ENCODE data around the gene CDKAL1.

The CDKAL1 gene

GRCh38 chr6:20991910-20992309, 457.7 kb downstream of the CDKAL1 start:
- no peak for DNase-seq

DNA sequence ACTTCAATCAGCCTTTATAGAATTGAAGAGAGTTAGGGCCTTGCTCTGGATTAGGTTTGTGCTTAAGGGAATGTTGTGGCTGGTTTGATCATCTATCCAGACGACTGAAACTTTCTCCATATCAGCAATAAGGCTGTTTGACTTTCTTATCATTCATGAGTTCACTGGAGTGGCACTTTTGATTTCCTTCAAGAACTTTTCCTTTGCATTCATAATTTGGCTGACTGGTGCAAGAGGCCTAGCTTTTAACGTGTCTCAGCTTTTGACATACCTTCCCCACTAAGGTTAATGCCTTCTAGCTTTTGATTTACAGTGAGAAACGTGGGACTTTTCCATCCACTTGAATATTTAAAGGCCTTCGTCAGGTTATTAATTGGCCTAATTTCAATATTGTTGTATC, 461.8 kb downstream of the CDKAL1 start:
- no peak for DNase-seq

DNA sequence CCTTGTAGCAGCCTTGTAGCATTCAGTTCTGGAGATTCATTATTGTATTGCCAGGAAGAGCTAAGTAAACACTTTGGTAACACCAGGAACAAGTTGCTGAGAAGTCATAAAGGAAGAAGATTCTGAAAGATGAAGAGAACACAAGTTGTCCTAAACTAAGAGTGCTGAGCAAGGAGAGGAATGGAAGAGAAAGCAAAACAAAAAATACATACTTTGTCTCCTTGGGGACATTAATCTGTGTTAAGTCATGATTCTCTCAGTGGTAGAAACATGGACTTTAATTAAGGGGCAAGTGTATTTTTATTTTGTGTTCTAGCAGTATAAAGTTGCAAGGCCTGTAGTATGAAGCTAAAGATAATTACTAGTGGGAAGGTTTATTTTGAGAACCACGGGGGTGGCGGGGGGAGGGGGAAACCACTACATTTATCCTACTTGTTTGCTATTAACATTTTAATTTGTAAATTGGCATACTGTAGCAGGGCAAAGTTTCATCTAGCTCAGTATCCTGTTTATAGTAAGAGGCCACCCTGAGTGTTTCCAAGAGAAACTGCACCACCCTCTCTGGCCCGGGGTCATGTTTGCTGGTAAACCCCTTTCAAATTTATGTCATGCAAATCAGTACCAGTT, 463.0 kb downstream of the CDKAL1 start:
- DNase-seq = no peak

DNA sequence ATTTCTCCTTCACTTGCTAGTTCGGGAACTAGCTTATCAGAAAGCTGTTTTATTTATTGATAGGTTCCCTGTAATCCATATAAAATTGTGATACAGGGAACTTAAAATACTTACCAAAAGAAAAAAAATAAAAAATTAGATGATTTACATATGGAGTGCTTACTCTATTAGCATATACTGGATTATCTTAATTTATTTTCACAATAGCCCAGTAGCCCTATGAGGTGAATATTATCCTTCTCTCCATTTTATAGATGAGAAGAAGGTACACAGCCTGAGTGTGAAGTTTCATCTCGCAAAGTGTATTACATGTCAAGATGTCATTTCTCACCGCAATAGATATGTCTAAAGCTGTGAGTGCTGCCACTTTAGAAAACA, 463.5 kb downstream of the CDKAL1 start:
- no peak for DNase-seq

DNA sequence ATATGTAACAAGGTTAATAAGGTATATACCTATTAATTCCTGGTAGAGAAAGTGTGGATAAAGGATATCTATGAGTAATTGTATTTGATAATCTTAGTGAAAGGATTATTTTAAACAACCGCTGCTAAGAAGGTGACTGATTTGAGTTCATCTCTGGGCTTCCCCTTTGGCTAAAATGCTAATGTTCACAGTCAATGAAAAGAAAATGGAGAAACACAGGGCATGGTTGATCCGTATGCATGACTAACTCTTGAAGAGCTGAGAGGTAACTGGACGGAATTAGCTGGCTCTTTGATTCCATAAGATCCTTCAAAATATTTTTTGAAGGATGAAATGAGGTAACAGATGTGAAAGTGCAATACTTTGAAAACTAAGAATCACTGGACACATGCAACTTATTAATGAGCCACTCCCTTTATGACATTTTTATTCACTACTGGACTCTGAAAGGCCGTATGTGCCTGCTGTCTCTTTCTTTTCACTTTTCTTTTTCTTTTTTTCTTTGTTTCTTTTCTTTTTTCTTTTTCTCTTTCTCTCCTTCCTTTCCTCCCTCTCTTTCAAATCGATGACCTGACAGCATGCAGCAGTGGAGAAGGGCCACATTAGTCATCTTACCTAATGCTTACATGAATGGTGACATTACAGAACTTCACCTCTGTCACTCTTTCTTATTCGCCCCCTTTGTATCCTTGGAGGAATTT, 464.6 kb downstream of the CDKAL1 start:
- no peak for DNase-seq

DNA sequence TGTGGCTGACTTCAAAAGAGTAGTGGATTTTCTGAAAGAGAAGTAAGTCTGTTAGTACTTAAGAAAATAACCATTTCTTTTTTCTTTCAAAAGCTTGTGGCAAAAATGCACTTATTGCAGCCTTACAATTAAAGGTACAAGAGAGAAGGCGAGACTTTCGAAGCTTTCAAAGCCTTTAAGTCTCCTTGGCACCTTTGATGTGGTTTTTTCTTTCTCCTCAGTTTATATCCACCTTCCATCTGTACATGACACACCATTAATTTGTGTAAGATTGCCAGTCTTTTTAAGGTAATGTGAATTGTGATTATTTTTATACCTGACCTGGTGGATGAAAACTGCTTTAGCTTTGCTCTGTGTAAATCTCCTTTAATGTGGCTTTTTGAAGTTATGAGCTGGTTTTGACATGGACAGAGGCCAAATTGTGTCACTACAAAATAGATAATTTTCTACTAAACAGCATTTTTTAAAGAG, 466.1 kb downstream of the CDKAL1 start:
- DNase-seq = no peak

DNA sequence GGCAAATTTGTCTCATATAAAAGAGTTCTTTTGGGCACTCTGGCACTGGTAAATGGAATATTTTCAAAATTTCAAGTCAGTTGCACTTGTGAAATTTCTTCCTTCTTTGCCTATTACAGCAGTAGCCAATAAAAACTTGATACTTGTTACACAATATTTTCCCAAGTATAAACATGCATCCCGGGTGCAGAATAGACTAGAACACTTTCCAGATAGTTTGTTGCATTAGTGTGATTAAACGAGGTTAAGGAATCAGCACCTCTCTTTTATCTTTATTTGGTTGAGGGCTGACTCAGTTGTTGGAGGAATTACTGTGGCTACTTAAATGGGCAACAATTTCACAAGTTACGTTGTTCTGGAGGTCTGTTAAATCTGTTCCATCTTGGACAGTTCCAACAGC, 467.5 kb downstream of the CDKAL1 start:
- DNase-seq = no peak

DNA sequence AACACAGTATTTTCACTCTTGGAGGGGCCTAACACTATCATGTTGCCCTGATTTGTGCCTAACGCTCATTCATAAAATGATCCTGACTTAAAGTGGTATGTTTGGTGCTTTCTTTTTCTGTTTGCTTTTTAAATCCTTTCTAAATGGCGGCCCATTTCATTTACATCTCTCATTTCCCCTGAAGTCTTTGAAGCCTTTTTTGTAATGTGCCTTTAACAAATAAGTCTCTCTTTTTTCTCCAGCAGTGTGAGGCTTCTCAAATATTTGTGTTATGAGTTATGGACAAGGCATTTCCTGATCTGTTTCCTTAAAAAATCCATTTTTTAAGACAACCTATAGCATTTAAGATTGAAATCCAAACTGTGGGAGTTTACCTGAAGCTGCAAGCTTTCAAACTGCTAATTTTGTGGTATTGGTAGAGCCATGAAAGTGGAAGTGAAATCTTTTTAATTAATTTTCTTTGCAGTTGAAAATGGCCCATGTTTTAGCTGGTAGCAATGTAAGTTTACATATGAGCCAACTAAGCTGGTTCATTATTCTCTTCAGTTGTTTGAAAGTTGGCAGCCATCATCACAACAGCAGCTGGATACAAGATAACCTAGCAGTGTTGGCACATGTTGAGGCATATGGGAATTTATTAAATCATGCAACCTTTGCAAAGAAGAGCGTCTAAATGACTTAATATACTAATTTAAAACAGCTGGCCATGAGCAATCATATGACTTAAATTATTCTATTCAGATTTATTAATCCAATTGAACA, 469.7 kb downstream of the CDKAL1 start:
- DNase-seq = no peak

- DNase-seq = no peak
These were observed 471.7 kb downstream of the CDKAL1 start for GRCh38 chr6:21005816-21006570.

- no peak for DNase-seq
These were observed 485.4 kb downstream of the CDKAL1 start for GRCh38 chr6:21019614-21020013.

DNA sequence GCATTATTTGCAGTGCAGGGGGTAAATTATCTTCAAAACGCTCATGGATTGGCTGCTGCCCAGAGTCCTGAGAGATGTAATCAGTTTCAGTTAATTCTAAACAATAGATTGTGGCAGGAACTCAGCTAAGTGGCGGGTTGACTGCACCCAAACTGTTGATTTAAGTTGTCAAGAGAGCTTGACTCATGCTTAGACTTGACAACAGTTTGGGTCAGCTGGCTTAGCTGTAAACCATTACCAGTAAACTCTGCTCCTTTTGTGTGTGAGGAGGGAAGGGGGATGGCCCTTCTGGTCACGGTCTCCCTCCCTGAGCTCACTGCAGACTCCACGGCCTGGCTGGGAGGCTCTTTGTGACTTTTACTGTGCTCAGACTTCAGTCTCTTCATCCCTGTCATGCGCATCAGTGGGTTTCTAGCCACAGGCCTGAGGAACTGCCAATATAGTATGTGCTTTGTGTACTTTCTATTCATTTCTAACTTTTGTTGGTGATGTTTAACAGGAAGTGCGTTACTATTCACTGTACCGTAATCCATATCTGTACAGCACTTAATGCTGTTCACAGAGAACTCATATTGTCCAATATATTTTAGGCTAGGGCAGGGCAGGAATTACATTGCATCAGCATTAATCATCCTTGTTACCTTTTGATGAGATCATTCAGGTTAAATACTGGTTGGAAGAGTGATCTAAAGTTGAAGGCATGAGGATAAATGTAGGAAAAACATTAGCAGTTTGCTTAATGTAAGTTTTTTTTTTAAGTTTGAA, 488.3 kb downstream of the CDKAL1 start:
- no peak for DNase-seq

DNA sequence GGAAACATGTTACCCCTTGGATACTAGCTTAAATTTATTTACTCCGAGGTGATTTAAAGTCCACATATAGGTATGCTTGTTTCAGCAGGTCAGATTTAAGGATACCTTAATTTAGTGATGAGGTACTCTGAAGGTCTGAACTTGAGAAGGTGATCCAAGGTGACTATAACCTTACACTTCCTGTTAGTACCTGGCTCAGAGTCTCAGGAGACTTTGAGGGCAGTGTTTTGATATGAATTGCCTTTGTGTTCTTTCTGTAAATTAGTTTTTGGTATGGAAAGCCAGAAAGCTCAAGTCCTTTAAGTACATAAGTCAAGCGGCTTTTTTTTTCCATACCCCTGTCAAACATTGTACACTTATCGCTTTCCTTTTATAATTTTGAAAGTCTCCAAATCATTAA, 489.0 kb downstream of the CDKAL1 start:
- no peak for DNase-seq

GRCh38 chr6:21024616-21025015, 490.4 kb downstream of the CDKAL1 start:
- DNase-seq = no peak

- no peak for DNase-seq
These were observed 492.5 kb downstream of the CDKAL1 start for GRCh38 chr6:21026576-21027273.

DNA sequence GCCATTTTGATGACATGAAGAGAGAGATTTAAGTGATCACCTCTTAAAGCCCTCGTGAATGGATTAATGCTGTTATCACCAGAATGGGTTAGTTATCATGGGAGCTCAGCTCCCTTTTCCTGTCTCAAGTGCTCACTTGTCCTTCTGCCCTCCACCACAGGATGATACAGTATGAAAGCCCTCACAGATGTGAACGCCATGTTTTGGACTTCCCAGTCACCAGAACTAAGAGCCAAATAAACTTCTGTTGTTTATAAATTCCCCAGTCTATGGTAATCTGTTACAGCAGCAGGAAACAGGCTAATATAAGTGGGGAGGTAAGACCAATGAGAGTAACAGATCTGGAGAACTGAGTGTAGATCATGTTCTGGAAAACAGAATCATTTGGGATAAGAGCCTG, 493.2 kb downstream of the CDKAL1 start:
- no peak for DNase-seq

DNA sequence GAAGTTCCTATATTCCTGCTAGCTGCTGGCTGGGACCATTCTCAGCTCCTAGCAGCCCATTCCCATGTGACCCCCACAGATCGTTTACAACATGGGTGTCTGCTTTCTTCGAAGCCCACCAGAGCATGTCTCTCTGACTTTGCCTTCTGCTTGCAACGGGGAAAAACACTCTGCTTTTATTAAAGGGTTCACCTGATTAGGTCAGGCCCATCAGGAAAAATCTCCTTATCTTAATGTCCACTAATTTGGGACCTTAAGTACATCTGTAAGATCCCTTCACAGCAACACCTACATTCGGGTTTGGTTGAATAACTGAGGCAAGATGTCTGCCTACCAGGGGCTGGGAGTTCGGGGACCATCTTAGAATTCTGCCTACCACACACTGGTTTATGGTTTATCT, 496.9 kb downstream of the CDKAL1 start:
- no peak for DNase-seq

GRCh38 chr6:21033084-21033483, 498.8 kb downstream of the CDKAL1 start:
- DNase-seq = no peak

- no peak for DNase-seq
These were observed 499.3 kb downstream of the CDKAL1 start for GRCh38 chr6:21033575-21034026.

DNA sequence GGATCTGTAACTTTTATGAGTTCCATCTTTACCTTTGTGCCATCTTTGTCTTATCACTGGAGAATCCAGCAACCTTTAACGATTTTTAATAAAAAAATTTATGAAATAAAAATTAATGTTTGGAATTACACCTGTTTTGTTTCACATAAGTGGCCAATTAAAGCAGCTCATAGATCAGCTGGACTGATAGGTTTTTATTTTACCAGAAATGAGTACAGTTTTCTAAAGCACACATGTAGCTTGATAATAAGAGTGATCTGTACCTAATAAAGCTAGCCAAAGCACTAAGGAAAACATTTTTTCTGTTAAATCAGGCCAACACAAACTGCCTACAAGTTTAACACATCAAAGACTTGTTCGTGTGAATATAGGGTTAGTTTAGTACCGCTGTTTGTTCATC, 500.1 kb downstream of the CDKAL1 start:
- no peak for DNase-seq

DNA sequence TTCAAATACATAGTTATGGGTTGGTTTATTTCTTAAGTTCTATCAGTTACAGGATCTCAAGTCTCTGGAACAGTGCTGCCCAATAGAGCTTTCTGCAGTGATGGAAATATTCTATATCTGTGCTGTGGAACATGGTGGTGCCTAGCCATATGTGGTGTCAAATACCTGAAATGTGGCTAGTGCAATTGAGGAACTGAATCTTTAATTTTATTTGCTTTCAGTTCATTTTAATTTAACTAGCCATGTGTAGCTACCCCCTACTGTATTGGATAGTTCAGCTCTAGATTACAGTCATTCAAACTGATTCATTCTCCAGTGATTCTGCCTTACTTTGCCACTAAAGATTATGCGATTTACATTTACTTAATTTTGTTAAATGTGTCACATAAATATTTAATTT, 503.2 kb downstream of the CDKAL1 start:
- DNase-seq = no peak

GRCh38 chr6:21039926-21040325, 505.7 kb downstream of the CDKAL1 start:
- no peak for DNase-seq
